GM10266 (cell line): ENCODE results near the gene WWOX.

Source experiments
- DNase-seq: peaks from one replicate; pipeline ENCODE4 v3.0.0; 2012; ENCODE audit errors: extremely low spot score
- TF ChIP-seq, protein P1 (sequence below): IDR thresholded peaks from 2 replicates; pipeline ENCODE4 v1.5.1; 2012; ENCODE audit warnings: mild to moderate bottlenecking, low read depth; ENCODE audit not compliant: control insufficient read depth, insufficient read depth; ENCODE audit errors: missing control alignments

Gene WWOX

DNA sequence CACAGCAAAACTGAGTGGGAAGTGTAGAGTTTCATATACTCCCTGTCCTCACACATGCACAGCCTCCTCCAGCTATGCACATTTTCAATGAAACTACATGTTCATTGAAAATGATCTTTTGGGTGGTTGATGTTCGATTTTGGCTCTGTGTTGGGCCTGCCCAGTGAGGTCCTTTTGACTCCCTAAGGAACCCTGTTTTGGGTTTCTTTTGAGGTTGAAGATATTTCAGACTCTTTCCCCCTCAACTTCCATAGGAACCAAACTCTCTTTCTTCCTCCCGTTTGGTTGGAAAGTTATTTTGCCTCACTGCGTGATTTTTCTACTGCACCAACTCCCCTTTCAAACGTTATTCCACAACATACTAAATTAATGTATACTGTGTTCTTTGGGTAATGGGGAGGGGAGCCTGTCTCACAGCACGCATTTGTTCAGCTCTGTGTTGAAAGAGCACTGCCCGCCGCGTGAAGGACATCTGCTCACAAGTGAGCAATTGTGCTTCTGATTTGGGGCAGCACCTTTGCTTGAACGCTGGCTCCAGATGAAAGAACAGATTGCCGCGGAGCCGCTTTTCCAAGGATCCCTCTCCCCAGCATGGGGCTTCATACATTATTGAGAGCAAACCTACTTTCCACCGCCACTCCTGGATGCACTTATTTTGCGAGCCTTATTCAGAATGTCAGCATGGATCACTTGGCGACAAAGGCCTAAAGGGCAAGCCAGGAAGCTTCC is 385.9 kb downstream of the WWOX start:
- TF ChIP-seq, protein P1, sequence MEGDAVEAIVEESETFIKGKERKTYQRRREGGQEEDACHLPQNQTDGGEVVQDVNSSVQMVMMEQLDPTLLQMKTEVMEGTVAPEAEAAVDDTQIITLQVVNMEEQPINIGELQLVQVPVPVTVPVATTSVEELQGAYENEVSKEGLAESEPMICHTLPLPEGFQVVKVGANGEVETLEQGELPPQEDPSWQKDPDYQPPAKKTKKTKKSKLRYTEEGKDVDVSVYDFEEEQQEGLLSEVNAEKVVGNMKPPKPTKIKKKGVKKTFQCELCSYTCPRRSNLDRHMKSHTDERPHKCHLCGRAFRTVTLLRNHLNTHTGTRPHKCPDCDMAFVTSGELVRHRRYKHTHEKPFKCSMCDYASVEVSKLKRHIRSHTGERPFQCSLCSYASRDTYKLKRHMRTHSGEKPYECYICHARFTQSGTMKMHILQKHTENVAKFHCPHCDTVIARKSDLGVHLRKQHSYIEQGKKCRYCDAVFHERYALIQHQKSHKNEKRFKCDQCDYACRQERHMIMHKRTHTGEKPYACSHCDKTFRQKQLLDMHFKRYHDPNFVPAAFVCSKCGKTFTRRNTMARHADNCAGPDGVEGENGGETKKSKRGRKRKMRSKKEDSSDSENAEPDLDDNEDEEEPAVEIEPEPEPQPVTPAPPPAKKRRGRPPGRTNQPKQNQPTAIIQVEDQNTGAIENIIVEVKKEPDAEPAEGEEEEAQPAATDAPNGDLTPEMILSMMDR: no peak
- DNase-seq: no peak

DNA sequence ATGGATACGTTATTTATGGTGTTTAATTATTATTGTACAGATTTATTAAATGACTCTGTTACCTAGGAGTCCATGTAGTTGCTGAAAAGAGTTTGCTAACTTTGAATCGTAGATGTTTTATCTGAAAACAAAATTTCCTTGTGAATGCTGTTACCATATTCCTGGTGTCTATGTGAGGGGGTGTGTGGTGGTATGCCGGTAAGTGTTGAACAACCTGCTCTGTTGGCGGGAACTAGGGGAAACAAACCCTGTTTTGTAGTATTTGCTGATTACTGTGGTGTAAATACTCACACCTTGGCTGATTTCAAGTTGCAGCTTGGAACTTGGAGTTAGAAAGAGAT is 386.4 kb downstream of the WWOX start:
- no peak for DNase-seq
- TF ChIP-seq, protein P1: no peak

DNA sequence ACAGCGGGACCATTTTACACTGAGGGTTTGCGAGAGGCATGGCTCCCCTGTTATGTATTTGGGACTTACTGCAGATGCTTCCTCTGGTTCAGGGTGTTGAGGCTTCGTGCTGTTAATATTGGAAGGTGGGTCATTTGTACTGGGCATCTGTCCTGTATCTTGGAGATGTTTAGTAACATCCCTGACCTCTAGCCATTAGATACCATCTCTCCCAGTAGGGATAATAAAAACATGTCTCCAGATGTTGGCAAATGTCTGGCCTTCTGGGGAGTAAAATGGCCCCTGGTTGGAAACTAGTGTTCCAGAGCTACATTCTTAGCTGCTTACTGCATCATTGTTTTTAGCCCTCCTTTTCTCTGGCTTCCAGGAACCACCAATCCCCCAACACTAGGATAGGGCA is 388.0 kb downstream of the WWOX start:
- DNase-seq: no peak
- TF ChIP-seq, protein P1: no peak

DNA sequence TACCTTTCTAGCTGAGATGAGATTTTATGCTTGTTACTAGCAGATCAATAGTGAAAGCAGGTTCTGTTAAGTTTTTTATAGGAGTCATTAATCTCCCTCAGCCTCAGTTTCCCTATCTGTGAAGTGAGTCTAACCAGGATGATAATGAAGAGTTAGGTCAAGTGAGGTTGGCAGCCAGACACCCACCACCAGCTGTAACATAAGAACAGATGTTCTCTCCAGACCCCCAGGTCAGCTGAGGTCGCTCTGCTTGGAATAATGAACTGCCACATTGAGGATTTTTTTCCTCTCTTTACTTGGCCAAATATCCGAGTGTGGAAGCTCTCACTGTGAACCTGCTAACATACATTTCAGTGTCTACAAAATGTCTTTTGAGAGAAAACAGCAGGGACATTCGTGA is 389.6 kb downstream of the WWOX start:
- TF ChIP-seq, protein P1: no peak
- DNase-seq: no peak

DNA sequence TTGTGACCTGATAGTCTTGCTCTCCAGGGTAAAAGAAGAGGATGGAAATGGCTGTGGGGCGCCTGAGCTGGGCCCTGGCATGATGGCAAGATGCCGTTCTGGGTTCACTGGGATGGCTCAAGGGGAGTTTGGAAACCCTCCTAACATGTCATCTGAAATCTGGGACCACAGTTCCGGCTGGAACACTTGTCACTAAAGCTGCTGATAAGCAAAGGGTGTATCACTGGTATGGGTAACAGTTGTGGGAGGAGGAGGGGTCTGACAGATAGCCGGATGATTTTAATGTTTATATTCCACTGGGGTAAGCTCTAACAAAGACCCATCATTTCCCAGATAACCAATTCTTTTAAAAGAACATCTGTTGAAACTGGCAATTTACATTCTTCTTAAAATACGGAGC is 390.2 kb downstream of the WWOX start:
- TF ChIP-seq, protein P1: no peak
- no peak for DNase-seq

DNA sequence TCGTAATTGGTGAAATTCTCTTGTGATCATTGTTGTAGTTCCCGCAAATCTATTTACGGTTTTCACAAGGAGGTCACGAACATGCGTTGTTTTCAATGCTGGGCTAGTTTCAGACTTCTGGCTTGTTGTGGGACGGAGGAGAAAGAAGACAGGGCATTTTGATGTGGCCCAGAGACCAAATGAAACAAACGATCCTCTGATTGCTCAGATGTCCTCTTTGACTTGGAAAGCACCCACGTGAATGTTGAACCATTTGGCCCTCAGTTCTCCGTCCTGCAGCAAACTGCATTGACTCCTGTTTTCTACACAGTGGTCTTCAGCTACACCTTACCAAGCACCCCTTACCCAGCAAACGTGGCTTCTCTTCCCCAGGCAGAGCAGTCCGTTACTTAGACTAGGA is 391.0 kb downstream of the WWOX start:
- no peak for DNase-seq
- TF ChIP-seq, protein P1: no peak

DNA sequence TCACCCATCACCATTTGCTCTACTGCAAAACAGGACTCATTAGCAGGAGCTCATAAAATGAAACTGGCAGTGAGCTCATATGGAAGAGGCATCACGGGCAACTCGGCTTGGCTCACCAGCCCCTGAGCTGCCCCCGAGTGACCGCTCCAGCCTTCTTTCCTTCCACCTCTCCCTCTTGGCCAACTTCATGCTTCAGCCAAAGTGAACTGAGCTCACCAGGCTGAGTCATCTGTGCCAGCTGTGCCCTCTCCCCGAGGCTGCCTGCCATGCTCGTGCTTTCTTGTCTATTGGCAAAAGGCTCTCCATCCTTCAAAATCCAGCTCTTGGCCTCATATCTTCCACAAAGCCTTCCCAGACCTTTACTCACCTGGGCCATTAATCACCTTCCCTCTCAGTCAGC is 391.4 kb downstream of the WWOX start:
- no peak for DNase-seq
- TF ChIP-seq, protein P1: no peak
